ENCODE data around the gene CFAP54. TPM values are rescaled to one million over a fixed set of nuclear protein-coding genes. Genes with fewer than 3 reads are reported as not detected.
"Not testable (repeated sequence)": the region's sequence is repeated elsewhere in the genome, so short reads cannot be mapped to it uniquely, and the experiment has no call there.

CFAP54 gene
- total RNA-seq, 1 donor: 0.21 TPM

GRCh38 chr12:96590970-96591369 lies 101.6 kb downstream of the CFAP54 start:
- no peaks in the 10 kb centered on the region for H3K4me1 ChIP-seq (ENCODE audit: insufficient read depth, low read length)
- peaks cover 3% of the 10 kb centered on the region for H3K27me3 ChIP-seq (ENCODE audit: insufficient read depth, low read length)
- H3K9me3 ChIP-seq (ENCODE audit: low read depth, low read length): no peaks in the 10 kb centered on the region
- H3K4me3 ChIP-seq (ENCODE audit: low read length): no peak overlapping the region

- H3K4me3 ChIP-seq (ENCODE audit: low read length); H3K4me1 ChIP-seq (ENCODE audit: insufficient read depth, low read length); H3K9me3 ChIP-seq (ENCODE audit: low read depth, low read length); H3K27me3 ChIP-seq (ENCODE audit: insufficient read depth, low read length): not testable (repeated sequence)
These were observed 115.0 kb downstream of the CFAP54 start for GRCh38 chr12:96604374-96604773.

GRCh38 chr12:96605684-96606083 lies 116.3 kb downstream of the CFAP54 start:
- peaks cover 9% of the 10 kb centered on the region for H3K27me3 ChIP-seq (ENCODE audit: insufficient read depth, low read length)
- no peaks in the 10 kb centered on the region for H3K4me1 ChIP-seq (ENCODE audit: insufficient read depth, low read length)
- H3K9me3 ChIP-seq (ENCODE audit: low read depth, low read length): no peaks in the 10 kb centered on the region
- no peak overlapping the region for H3K4me3 ChIP-seq (ENCODE audit: low read length)

GRCh38 chr12:96606134-96606533 lies 116.8 kb downstream of the CFAP54 start:
- Histone ChIP-seq H3K27me3 (ENCODE audit: insufficient read depth, low read length) (peaks cover 9% of the 10 kb centered on the region), H3K4me3 (ENCODE audit: low read length) (no peak overlapping the region), H3K4me1 (ENCODE audit: insufficient read depth, low read length) (no peaks in the 10 kb centered on the region), H3K9me3 (ENCODE audit: low read depth, low read length) (no peaks in the 10 kb centered on the region)

DNA sequence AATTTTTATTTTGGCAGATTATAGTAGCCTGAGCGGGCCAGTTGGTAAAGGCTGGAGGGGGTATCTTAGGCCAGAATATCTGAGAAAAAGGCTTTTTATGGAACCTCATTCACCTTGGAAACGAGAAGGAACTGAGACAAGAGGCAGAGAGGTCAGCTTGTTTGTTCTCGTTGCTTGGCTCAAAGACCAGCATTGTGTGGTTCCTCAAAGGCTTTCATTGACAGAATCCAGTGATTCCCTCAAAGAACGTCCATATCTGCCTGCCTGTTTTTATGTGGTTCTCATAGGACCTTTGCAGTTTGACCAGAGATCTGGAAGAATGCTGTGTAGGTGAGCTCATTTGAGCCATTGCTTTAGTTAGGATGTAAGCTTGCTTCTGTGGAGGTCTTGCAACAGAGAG lies 117.3 kb downstream of the CFAP54 start:
- H3K4me1 ChIP-seq (ENCODE audit: insufficient read depth, low read length): no peaks in the 10 kb centered on the region

DNA sequence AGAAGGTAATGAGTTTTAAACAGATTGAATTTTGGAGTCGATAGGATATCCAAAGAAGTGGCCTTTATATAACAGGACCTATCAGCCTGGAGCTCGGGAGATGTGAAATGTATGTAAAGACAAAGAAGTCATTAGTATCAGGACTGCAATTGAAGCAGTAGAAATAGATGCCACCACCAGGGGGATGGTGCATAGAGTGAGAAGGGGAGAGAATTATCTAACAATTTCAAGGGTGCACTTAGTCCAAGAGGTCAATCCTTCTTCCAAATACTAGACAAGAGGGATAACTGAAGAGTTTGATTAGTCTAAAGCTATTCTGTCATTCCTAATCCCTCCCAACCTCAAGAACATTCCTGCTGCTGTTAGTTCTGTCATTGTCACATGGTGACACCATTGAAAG lies 127.8 kb downstream of the CFAP54 start:
- H3K4me3 ChIP-seq (ENCODE audit: low read length): no peak overlapping the region
- H3K4me1 ChIP-seq (ENCODE audit: insufficient read depth, low read length): no peaks in the 10 kb centered on the region
- H3K27me3 ChIP-seq (ENCODE audit: insufficient read depth, low read length): no peaks in the 10 kb centered on the region
- no peaks in the 10 kb centered on the region for H3K9me3 ChIP-seq (ENCODE audit: low read depth, low read length)

More for the DNA sequence above, 117.3 kb downstream of the CFAP54 start:
- H3K9me3 ChIP-seq (ENCODE audit: low read depth, low read length): no peaks in the 10 kb centered on the region
- H3K4me3 ChIP-seq (ENCODE audit: low read length): no peak overlapping the region
- peaks cover 9% of the 10 kb centered on the region for H3K27me3 ChIP-seq (ENCODE audit: insufficient read depth, low read length)

GRCh38 chr12:96623155-96623554 lies 133.8 kb downstream of the CFAP54 start:
- Histone ChIP-seq H3K4me3 (ENCODE audit: low read length) (no peak overlapping the region), H3K27me3 (ENCODE audit: insufficient read depth, low read length) (no peaks in the 10 kb centered on the region), H3K9me3 (ENCODE audit: low read depth, low read length) (no peaks in the 10 kb centered on the region), H3K4me1 (ENCODE audit: insufficient read depth, low read length) (no peaks in the 10 kb centered on the region)

DNA sequence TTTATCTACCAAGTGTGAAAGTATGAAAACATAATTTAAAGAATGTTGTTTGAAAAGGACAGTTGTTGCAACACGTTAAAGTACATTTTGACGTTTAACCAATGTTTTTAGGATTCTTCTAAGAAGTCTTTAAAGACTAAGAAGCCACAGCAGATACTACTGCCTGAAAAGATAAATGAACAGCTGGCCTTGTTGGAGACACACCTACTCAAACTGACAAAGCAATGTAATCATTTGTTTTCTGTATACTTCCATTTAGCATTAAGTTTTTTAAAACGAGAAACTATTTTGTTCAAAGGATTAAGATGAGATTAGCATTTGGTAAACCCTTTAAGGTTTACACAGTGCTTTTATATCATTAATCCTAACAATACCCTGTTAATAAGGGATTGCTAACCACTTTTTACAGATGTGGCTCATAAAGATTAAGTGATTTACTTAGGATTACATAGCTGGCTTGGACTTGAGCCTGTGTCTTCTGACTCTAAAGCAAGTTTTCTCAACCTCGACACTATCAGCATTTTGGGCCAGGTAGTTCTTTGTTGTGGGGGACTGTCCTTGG lies 134.4 kb downstream of the CFAP54 start:
- no peaks in the 10 kb centered on the region for H3K27me3 ChIP-seq (ENCODE audit: insufficient read depth, low read length)
- H3K9me3 ChIP-seq (ENCODE audit: low read depth, low read length): no peaks in the 10 kb centered on the region
- H3K4me3 ChIP-seq (ENCODE audit: low read length): no peak overlapping the region
- no peaks in the 10 kb centered on the region for H3K4me1 ChIP-seq (ENCODE audit: insufficient read depth, low read length)

GRCh38 chr12:96635844-96636243 lies 146.5 kb downstream of the CFAP54 start:
- Histone ChIP-seq H3K27me3 (ENCODE audit: insufficient read depth, low read length) (no peaks in the 10 kb centered on the region), H3K9me3 (ENCODE audit: low read depth, low read length) (no peaks in the 10 kb centered on the region), H3K4me3 (ENCODE audit: low read length) (no peak overlapping the region), H3K4me1 (ENCODE audit: insufficient read depth, low read length) (no peaks in the 10 kb centered on the region)

DNA sequence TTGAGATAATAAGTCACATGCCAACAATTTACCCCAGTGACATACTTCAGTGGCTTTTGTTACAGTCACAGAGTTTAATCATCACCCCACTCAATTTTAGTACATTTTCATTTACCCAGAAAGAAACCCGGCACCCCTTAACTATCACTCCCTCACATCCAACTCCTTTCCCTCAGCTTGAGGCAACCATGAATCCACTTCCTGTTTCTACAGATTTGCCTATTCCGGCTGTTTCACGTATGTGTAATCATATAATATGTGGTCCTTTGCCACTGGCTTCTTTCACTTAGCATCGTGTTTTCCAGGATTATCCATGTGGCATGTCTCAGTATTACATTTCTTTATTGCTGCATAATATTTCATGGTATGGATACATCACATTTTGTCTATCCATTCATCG lies 147.5 kb downstream of the CFAP54 start:
- H3K4me1 ChIP-seq (ENCODE audit: insufficient read depth, low read length): no peaks in the 10 kb centered on the region
- H3K9me3 ChIP-seq (ENCODE audit: low read depth, low read length): no peaks in the 10 kb centered on the region
- no peak overlapping the region for H3K4me3 ChIP-seq (ENCODE audit: low read length)
- H3K27me3 ChIP-seq (ENCODE audit: insufficient read depth, low read length): no peaks in the 10 kb centered on the region

GRCh38 chr12:96648923-96649322 lies 159.5 kb downstream of the CFAP54 start:
- no peaks in the 10 kb centered on the region for H3K9me3 ChIP-seq (ENCODE audit: low read depth, low read length)
- H3K27me3 ChIP-seq (ENCODE audit: insufficient read depth, low read length): peaks cover 3% of the 10 kb centered on the region
- no peak overlapping the region for H3K4me3 ChIP-seq (ENCODE audit: low read length)
- H3K4me1 ChIP-seq (ENCODE audit: insufficient read depth, low read length): no peaks in the 10 kb centered on the region

GRCh38 chr12:96652870-96653269 lies 163.5 kb downstream of the CFAP54 start:
- H3K9me3 ChIP-seq (ENCODE audit: low read depth, low read length): no peaks in the 10 kb centered on the region
- H3K27me3 ChIP-seq (ENCODE audit: insufficient read depth, low read length): peaks cover 3% of the 10 kb centered on the region
- no peaks in the 10 kb centered on the region for H3K4me1 ChIP-seq (ENCODE audit: insufficient read depth, low read length)
- H3K4me3 ChIP-seq (ENCODE audit: low read length): no peak overlapping the region

DNA sequence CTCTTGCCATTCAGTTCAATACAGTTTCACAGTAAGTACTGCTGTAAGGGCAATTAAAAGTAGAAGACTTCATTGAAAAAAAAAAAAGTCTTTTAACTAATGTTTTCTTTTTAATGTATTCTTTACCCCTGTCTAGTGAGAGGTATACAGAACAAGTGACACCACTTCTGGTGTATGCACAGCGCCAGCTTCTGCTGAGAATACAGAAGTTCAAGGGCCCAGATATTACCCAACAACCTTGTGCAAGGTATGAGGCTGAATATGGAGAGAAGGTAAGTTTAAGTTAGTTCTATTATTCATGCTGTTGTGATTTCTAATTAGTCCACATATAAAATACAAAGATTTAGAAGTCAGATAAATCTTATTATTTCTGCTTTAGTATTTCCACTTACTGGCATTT lies 168.7 kb downstream of the CFAP54 start:
- Histone ChIP-seq H3K27me3 (ENCODE audit: insufficient read depth, low read length) (no peaks in the 10 kb centered on the region), H3K4me1 (ENCODE audit: insufficient read depth, low read length) (no peaks in the 10 kb centered on the region), H3K9me3 (ENCODE audit: low read depth, low read length) (no peaks in the 10 kb centered on the region), H3K4me3 (ENCODE audit: low read length) (no peak overlapping the region)

DNA sequence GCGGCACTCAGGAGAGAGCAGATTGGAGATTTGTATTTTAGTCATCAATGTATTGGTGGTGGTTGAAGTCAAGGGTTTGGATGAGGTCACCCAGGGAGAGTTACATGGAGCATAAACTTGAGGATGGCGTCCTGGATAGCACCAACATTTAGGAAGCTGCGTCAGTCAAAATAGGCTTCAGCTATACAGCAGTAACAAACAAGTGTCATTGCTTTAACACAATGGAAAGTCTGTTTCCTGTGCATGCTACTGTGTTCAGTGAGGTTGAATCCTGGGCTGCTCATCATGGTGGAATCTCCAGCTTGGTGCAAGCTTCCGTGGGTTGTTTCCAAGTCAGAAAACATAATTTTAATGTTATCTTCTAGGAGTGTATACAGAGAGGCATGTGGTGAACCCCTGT lies 180.4 kb downstream of the CFAP54 start:
- H3K9me3 ChIP-seq (ENCODE audit: low read depth, low read length): no peaks in the 10 kb centered on the region
- H3K4me3 ChIP-seq (ENCODE audit: low read length): no peak overlapping the region
- H3K27me3 ChIP-seq (ENCODE audit: insufficient read depth, low read length): no peaks in the 10 kb centered on the region
- H3K4me1 ChIP-seq (ENCODE audit: insufficient read depth, low read length): no peaks in the 10 kb centered on the region

- H3K4me1 ChIP-seq (ENCODE audit: insufficient read depth, low read length): no peaks in the 10 kb centered on the region
- no peak overlapping the region for H3K4me3 ChIP-seq (ENCODE audit: low read length)
- H3K27me3 ChIP-seq (ENCODE audit: insufficient read depth, low read length): no peaks in the 10 kb centered on the region
- H3K9me3 ChIP-seq (ENCODE audit: low read depth, low read length): no peaks in the 10 kb centered on the region
These were observed 181.0 kb downstream of the CFAP54 start for GRCh38 chr12:96670334-96670899.

GRCh38 chr12:96675519-96675918 lies 186.1 kb downstream of the CFAP54 start:
- not testable (repeated sequence) for H3K27me3 ChIP-seq (ENCODE audit: insufficient read depth, low read length); H3K9me3 ChIP-seq (ENCODE audit: low read depth, low read length); H3K4me1 ChIP-seq (ENCODE audit: insufficient read depth, low read length); H3K4me3 ChIP-seq (ENCODE audit: low read length)

All from mononuclear cell (primary cell).